Umbilical cord (tissue), 2 donors: ENCODE results near the gene PTCH1. TPM values are rescaled to one million over a fixed set of nuclear protein-coding genes. Genes with fewer than 3 reads are reported as not detected.
A peak's percentile ranks its signal among the peaks of the same experiment; 100 is the strongest.

Experiments used
- DNase-seq: peaks from one replicate; pipeline ENCODE4 v3.0.0-alpha.2; 2015; ENCODE audit warnings: low spot score
- total RNA-seq: library from RNA; depleted of rRNA; stranded (reverse); fragments of >200 nt; gene quantifications from one replicate; pipeline ENCODE4 v1.2.3, GENCODE V29; 2014; ENCODE audit warnings: low replicate concordance; ENCODE audit not compliant: insufficient read depth

Gene PTCH1
- total RNA-seq, 1 donor from 2014 or later: 7.5 TPM

DNA sequence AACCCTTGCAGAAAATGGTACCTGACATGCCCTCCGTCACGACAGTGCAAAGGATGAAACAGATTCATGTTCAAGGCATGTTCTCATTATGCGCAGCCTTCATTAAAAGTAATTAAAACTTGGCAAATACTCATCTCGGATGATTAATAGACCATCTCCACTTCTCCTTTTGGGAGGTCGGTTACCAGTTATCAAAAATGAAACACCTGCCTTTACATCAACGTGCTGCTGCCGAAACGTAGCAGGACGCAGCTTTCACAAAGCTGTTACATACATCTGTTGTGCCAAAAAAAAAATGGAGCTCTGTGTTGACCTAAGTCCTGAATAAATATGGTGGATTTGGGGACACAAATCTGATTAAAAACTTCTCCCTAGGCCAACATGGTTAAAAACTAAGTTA, 75.7 kb downstream of the PTCH1 start:
- no peak for DNase-seq

DNA sequence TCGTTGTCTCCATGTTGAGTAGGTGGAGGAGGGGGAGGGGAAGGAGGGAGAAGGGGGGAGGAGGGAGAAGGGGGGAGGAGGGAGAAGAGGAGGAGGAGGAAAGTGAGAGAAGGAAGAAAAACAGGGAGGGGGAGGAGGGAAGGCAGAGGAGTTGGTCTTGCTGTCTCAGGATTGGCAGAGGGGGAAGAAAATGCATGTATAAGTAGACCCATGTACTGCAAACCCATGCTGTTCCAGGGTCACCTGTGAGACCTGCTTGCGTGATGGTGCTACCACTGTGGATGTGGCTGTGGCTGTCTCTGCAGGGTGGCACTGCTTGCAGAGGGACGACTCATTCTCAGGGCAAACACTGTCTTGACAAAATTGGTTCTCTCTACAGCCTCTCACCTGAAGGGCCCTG, 76.3 kb downstream of the PTCH1 start:
- DNase-seq: no peak

DNA sequence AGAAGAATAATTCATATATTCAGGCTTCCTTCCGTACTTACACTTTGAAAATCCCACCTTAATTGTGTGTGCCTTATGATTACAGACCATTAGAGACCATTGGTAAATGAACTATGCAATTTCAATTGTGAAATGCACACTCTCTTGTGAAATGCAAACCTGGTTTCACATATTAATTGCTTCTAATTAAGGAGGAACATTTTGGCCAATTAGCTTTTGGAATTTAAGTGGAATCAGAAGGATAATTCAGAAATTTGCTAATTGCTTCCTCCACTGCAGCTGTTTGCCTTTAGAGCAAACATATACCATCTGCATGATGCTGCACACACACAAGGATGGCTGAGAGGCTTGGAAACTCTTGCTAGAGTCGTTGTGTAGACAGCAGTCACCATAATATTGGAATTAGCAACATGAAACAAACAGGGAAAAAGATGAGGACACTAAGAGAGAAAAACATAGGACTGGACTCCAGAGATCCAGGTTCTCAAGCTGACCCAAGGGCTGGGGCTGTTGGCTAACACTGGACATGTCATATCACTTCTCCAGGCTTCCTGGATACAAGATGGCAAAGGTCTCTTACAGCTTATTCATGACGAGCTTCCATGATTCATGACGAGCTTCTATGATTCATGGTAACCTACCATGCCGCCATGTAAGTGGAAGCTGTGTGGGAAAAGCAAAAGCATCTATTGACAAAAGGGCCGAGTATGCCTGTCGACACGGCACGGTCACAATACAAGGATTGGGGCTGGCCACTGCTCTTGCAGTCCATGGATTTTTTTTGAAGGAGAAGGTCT, 78.0 kb downstream of the PTCH1 start:
- DNase-seq: no peak

DNA sequence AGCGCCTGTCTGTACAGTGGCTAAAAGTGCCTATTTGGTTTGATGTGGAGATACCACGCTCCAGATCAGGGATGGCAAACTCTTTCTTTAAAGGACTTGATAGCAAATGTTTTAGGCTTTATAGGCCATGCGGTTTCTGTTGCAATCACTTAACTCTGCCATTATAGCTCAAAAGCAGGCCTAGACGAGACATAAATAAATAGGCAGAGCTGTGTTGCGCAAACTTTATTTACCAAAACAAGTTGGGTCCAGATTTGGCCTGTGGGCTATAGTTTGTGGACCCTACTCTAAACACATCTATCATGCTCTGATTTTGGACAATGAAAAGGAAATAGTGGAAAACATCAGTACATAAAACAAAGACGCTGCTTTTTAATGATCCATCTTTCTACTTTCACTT, 79.2 kb downstream of the PTCH1 start:
- DNase-seq: no peak

DNA sequence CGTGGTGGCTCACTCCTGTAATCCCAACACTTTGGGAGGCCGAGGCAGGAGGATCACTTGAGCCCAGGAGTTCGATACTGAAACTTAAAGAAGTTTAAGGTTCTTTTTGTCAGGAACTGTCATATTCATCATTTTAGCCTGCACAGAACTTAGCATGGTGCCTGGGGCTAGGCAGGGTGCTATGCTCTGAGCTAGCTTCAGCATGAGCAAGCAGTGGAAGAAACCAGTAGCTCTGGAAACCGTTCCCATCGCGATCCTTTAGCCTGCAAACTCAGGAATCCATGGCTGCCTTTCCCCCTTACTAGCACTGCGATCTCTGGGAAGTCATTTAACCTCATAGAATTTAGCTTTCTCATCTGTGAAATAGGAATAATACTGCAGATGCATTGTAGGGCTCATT, 80.4 kb downstream of the PTCH1 start:
- DNase-seq: no peak

DNA sequence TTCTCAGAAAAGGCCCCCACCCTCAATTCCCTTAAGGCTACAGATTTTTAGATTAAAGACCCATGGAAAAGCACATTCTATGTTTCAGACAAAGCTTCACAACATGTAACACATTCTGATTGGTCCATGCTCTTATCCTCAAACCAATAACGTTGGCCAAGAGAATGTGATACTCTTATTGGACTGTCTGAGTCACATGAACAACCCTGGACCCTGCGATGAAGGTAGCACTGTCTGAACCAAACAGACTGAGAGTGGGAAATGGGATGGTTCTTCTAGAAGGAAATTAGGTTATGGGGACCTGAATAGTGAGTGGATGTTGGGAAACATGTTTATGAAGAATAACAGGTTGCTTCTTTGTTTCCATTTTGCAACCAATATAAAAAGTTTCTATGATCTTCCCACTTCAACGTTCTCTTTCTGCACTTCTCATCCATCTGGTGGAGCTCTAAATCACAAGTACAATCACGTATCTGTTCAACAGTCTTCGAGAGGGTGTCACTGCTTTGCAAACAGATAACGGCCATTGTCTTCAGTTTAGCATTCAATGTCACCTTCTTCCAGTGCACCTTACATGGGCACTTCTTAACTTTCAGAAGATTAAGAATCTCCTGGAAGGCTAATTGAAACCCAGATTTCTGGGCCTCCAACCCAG, 81.6 kb downstream of the PTCH1 start:
- no peak for DNase-seq

DNA sequence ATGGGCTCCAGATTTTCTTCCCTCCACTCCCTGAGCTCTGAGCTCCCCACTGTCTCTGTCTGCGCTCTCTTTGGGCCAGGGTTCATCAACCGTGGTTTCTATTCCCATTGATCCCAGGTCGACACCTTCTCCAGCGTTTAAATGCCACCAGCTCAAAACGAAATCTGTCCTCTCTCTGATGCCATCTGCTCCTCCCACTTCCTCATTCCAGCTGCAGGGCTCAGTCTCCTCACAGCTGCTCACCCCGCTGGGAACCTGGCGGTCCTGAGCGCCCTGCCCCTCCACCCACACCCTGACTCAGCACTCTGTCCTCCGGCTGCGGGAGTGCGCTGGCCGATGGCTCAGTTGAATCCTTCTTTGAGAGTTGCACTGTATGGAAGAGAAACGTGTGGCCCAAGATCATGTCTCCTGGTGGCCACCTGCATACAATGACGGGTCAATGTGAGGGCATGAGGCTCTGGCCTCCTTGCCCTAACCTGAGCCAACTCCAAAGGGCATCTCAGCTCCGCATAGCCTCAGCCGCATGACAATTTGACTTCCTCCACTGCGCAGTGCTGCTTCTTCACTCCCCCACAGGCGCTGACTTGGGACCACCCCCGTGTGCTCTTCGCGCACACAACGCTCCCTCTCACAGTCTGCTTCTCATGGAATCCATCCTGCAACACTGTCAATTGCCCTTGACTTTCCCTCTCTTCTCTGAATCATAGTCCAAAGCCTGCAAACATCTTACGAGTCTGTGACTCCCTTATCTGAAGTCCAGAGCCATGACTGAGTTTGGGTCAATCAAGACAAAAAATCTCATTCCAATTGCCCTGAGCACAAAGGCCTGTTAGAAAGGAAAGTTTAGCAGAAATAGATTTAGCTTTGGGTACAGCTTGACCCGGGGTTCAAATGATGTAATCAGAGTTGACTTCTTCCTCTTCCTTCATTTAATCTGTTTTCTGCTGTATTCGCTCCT, 82.4 kb downstream of the PTCH1 start:
- no peak for DNase-seq

DNA sequence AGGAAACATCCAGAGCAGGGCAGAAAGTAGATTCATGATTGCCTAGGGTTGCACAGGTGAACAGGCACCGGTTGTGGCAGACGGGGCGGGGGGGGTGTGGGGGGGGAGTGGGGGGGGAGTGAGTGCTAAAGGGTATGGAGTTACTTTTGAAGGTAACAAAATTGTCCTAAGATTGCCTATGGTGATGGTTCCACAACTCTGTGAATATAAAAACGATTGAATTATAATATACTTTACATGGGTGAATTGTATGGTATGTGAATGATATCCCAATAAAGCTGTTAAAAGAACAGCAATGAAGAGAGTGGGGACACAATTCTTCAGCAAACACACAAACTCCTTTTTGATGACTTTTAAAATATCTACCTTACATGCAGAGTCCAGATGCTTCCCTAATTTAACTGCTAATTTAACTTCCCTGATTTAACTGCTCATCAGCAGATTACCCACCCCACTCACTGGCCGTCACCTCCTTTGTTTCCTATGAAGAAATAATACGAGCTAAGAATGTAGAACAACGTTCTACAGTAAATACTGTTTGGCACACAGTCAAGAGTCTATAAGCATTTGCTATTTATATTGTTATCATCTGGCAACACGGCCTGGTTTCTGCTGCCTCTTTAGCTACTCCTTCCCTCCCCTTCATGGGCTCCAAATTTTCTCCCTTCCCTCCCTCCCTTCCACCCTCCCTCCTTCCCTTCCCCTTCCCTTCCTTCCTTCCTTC, 83.5 kb downstream of the PTCH1 start:
- peak; percentile 32 for DNase-seq

DNA sequence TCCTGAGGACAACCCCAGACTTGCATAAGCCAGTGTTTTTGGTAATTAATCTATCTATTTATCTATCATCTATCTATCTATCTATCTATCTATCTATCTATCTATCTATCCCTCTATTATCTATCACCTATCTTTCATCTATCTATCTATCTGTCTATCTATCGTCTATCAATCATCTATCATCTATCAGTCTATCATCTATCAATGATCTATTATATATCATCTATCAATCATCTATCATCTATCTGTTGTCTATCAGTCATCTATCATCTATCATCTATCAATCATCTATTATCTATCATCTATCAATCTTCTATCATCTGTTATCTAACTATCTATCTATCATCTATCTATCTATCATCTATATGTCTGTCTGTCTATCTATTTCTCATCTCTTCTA, 85.5 kb downstream of the PTCH1 start:
- DNase-seq: no peak

DNA sequence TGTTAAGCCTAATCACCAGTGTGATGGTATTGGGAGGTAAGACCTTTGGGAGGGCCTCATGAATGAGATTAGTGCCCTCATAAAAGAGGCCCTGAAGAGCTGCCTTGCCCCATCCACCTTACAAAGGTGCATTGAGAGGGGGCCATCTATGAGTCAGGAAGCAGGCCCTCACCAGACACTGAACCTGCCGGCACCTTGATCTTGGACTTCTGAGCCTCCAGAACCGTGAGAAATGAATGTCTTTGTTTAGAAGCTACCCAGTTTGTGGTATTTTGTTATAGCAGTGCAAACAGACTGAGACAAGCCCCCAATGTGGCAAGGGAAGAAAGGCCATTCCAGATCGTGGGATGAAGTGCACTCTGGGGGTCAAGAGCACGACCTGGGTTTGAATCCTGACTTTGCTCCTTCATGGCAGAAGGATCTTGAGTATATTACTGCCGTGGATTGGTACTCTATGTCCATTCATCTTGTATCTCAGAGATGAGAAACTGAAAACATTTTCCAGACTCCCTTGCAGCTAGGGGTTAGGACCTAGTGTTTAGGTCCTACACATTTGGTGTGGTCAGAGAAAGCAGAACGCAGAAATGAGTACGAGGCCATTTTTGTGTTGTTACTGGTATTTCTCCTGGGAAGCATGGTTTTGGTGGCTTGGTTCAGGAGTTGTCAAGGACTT, 86.7 kb downstream of the PTCH1 start:
- DNase-seq: no peak

DNA sequence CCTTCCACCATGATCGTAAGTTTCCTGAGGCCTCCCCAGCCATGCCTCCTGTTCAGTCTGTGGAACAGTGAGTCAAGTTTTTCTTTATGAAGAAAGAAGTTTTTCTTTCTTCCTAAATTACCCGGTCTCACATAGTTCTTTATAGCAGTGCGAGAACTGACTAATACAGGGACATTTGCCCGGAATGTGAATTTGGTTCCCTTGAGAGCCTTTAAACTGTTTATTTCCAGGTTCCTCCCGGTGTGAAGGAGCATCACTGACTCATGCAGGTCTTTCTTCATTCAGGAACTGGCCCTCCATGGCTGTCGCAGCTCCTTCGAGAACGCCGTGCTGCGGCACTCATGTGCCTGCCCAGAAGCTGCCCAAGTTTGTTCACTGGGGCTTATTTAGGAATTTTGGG, 87.7 kb downstream of the PTCH1 start:
- DNase-seq: no peak

DNA sequence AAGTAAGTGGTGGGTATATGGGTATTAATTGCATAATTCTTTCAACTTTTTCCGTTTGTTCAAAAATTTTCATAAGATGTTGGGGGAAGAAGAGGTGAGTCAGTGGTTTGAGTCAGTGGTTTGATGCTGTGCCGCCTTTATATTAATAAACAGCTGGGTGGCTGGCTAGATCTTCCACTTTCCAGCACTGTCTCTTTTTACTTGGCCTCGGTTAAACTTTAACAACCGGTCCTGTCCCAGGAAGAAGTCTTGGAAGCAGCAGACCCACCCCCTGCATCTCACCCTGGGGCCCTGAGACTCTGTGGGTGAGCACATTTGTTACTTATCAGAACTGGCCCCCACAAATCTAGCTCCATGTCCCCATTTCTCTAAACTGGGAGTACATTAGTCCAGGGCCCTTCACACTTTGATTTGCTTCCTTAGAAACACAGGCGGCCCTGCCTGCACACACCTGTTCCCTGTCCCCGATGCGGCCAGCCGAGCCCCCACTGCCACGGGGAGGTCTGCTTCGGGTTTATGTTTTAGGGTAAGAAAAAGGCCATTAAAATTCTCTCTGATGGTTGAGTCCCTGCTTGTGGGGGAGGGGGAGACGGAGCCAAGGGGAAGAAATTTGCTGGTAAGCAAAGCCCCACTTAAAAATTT, 90.7 kb downstream of the PTCH1 start:
- DNase-seq: no peak

DNA sequence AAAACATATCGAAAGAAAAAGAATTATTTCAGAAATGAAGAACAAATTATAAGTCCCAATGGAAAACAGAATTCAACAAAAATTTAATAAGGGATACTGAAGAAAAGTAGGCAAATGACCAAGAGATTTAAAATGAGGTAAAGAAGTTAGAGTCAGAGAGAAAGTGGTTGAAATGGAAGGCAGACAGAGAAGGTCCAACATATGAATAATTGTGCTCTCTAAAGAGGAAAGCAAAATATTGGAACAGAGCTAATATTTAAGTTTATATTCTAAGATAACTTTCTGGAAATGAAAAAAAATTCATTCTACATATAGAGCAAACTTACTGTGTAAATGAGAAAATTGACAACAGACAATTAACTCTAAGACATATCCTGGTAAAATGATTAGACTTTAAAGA, 94.1 kb downstream of the PTCH1 start:
- no peak for DNase-seq

DNA sequence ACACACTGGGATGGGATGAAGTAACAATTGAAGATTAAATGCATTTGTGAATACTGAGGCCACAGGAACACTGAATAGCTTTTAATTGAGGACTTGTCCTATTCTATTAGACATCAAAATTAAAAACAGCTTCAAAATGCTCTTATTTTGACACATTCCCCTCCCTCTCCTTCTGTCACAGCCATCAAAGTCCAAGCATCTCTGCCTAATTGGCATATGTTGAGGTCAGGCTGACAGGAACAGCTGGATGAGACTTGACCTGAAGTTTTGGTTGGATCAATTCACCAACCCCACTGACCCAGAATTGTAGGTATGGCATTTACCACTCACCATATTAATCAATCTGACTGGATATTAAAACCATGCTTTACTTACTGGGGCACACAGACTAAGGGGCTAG, 96.3 kb downstream of the PTCH1 start:
- DNase-seq: no peak

DNA sequence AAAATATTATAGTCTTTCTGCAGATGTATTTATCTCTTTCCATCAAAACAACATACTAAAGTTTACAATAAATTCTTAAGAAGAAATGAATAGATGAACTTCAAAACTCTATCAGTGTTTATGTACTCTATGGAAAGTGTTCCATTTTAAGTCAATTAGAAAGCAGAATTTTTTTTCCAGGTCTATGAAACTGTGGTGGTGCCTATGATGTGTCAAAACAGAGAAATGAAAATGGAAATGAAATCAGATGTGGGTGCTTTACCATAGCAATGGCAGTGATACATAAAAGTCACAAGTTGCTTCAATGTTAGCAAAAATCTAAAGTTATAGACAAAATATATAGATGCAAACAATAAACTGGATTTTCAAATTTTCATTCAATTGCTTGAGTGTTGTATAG, 97.3 kb downstream of the PTCH1 start:
- DNase-seq: no peak

DNA sequence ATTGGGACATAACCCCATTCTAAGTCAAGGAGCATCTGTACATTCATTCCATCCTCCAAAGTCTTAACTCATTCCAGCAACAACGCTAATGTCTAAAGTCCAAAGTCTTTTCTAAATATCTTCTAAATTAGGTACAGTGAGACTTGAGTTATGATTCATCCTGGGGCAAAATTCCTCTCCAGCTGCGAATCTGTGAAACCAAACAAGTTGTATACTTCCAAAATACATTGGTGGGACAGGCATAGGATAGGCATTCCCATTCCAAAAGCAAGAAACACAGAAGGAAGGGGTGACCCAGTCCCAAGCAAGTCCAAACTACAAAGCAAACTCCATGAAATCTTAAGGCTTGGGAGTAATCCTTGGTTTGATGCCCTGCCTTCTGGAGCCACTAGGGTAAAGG, 101.6 kb downstream of the PTCH1 start:
- DNase-seq: no peak

DNA sequence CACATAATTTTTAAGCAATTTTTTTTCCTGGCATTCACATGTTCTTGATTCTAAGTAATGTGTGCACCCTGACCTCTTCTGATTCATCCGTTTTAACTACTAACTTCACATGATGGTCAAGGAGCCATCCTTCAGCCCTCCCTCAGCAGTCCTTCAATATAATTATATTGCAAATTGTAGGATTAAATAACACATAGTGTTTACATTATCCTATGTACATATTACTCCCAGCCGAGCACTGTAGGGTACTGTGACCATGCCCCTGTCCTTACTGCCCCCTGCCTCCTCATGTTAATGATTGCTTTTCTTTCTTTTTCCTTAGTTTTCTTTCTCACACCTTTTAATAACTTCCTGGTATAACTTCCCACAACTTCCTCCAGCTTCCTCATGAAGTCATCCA, 103.0 kb downstream of the PTCH1 start:
- no peak for DNase-seq

DNA sequence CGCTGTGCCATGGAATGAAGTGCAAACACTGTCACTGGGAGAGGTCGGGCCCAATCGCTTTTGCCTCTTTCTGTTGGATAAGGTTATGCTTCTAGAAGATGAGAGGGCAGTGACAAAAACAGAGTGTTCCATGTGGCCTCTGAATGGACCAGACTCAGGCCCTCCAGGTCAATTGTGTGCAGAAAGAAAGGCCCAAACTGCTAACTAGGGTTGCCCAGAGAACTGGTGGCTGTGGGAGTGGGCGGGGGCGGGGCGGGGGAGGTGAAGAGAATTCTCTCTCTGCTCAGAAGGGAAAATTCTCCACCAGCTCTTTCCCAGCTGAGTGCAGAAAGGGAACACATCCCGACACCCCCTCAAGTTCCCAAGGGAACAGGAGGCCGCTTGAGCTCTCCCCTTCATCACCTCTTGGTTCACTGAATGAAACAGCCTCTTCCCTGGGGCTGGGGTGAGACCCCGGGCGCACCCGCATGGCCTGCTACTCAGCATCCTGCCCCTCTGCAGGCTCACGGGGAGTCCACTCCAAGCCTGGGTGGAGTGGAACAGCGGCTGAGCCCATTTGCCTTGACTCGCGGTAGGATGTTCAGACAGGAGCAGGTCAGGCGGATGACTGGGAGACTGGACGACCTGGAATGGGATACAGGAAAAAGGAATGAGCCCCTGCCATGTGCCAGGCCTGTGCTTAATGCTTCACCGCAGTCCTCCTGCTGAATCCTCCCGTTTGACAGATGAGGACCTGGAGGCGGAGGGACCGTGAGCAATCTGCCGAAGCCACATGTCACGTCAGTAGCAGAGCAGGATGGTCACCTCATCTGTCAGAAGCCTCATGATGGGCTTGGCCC, 105.5 kb downstream of the PTCH1 start:
- no peak for DNase-seq

DNA sequence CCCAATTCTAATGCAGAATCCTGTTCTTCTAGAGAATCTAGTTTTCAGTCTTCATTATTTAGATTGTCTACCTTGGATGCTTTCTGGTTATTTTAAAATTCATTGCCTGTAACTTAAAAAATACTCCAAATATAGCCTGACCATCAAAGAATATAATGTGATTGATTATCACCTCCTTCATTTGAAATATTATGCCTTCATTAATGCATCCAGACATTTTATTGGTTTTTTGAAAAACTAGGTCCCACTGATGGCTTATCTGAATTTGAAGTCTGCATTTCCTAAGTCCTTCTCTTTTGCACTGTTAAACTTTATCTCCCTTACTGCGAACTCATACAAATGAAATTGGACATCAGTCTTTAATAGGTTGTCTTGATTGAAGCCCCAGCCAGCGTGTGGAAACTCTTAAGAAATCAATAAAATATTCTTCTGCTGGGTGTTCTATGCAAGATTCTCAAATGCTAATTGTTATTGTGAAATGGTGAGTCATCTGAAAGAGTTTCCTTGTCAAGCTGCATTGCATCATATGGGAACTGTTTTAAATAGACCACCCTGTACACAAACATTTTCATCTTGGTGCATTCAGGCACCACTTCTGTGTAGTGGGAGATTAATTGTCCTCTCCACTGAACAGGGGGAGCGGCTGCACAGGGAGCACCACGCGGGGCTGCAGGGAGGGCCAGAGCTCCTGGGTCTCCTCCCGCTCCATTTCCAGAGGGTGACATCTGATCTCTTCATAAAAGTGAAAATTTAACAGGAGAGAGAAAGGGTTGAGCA, 106.9 kb downstream of the PTCH1 start:
- DNase-seq: peak; percentile 35
